ENCODE results near the gene NTRK2.

The NTRK2 gene

GRCh38 chr9:84900421-84900820, 230.9 kb downstream of the NTRK2 start:
- FAIRE-seq, result no peak

DNA sequence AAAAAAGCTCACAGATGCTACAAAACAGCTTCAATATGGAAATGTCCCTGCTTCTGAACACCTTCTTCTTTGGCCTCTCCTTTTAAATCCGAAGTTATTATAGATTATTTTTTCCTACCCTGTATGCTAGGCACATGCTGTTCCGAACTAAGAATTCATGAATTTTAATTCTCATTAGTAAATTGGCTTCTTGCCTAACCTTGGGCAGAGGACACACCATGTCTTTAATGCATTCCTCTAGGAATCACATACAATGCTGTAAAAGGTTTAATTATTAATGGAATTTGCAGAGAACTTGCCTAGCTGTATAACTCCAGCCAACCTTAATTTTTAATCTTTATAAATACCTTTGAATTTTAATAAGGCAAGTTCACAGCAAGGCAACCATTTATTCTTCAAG, 234.4 kb downstream of the NTRK2 start:
- FAIRE-seq, result no peak

DNA sequence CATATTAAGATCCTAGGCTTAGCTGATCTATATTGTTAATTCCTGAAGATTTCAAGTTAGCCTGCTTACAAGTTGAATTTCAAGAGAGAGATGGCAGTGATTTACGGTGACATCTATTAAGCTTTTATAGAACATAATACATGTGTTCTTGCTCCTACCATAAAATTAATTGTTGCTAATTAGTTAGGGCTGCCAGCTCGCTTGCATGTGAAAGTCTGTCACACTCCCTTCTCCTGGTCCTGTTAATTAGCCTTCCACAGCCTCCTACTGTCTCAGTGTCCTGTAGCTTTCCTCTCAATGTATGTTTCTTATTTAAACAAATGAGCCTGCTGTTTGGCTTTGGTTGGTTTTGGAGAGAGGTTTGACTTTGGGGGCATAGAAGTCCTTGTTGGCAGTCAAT, 247.2 kb downstream of the NTRK2 start:
- FAIRE-seq, result no peak

DNA sequence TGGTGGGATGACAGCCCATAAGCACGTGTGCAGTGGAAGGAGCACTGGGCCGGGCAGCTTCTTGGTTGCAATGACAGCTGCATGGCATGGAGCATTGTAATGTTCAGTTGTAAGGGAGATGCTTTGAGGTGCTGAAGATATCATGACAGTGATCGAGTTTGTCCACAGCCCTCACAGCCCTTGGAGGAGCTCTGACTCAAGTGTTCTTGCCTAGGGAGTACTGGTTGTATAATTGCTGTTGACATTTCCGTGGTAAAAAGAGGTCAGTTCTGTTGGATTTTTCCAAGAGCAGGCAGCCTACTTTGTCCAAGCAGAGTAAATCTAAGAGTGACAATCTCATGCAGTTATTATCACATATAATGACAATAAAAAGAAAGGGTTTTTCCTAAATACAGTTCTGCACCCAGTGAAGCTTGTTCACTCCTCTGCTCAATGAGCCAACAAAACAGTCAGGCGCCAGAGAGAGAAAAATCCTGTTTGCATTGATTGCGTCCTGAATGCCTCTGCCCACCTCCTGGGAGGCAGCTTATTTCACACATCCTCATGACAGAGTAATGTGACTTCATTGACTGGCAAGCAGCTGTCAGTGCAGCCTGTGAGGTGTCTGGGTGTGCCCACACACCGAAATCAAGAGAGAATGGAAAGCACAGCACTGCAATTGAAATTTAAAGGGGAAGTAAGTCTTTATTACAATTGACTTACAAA, 248.0 kb downstream of the NTRK2 start:
- FAIRE-seq, result peak; percentile 95

DNA sequence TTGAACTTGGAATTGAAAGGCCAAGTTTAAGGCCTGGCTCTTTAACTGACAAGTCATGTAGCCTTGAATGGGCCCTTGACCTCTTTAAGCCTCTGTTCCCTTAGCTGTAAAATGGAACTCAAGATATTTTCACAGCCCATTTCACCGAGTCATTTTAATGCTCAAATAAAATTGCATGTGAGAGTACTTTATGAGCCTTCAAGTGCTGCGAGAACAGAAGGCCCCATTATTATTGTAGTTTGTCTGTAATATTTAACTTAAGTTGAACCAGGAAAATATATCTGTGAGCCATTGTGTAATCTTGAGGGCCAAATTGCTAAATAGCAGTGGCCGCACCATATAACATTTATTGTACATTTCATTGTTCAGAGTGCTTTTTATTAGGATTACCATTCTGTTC, 249.9 kb downstream of the NTRK2 start:
- FAIRE-seq, result no peak

DNA sequence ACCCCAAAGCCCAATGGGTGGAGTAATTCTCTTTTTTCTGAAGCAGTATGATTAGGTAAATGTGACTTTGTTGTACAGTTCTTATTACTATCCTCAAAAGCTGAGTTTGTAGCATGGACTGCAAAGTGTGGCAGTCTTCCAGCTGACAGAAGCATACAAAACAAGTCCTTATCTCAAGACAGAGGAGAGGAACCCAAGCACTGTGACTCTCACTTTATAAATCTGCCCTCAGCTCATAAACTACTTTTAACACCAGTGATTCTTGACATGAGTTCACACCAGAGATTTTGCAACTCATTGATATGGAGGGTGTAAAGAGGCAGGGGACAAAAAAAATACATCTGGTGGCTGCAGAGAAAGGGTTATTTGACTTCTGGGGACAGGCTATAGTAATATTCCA, 251.6 kb downstream of the NTRK2 start:
- no peak for FAIRE-seq

DNA sequence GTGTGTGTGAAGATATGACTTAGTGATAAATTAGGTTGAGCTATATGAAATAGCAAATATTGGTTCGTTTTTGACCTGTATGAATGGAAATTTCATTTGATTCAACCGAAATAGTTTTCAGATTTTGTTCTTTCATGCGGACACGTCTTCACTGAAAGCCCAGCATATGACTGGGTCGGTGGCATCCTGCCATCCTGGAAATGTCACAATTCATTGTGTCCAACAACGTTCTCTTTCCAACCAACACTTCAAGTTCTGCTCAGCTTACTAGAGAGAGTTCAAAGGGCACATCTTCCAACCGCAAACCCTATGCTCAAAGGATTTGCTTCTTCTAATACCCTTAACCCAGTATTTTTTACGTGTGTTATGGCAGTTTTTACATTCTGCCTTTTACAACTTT, 252.5 kb downstream of the NTRK2 start:
- no peak for FAIRE-seq

DNA sequence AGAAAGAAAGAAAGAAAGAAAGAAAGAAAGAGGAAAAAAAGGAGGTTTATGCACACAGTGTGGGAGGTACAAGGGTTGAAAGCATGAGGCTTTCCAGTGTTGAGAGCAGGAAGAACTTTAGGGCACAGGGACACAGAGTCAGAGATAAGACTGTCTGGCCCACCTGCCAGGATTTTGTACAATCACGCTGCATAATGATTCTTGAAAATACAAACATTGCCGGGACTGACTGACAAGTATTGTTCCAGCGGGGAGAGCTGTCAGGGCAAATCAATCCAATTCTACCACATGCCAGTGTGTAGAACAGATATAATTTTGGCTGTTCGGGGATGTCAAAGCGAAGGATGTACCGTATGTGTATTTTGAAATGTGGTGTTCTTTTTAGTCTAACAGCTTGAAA, 254.7 kb downstream of the NTRK2 start:
- no peak for FAIRE-seq

GRCh38 chr9:84925225-84925872, 255.8 kb downstream of the NTRK2 start:
- FAIRE-seq, result no peak

DNA sequence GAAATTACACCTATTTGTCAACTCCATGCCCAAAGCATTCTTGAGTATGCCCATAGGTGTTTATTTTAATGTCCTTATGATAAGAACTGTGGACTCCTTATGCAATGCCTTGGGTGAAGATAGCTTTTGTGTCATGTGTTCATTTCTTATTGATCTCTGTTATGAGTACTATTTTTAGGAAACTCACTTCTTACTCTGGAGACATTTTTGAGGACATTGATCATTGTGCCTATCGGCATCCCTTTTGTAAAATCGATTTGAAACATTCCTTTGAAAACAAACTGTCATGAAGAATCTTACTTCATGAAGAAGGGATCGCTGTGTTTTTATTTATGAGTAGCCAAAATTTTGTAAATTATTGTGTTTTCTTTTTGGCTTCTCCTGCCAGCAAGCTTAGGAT, 257.3 kb downstream of the NTRK2 start:
- FAIRE-seq, result no peak

- FAIRE-seq, result no peak
Measured at GRCh38 chr9:84928419-84928818, 258.9 kb downstream of the NTRK2 start.

DNA sequence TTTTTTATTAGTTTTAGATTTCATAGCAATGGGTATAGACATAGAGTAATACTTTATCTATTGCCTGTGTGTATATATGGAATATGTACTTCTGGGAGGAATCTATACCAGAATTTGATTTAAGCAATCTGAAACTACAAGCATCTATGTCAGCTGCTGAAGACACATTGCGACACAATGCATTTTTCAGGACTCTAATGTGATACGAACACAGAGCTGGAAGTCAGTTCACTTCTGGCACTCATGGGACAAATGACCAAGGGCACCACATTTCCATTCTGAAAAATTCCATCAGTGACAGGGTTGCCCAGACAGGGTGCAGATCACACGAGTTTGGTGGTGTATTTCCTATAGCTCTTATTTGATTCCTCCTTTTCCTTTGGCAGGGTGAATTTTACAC, 259.5 kb downstream of the NTRK2 start:
- no peak for FAIRE-seq

DNA sequence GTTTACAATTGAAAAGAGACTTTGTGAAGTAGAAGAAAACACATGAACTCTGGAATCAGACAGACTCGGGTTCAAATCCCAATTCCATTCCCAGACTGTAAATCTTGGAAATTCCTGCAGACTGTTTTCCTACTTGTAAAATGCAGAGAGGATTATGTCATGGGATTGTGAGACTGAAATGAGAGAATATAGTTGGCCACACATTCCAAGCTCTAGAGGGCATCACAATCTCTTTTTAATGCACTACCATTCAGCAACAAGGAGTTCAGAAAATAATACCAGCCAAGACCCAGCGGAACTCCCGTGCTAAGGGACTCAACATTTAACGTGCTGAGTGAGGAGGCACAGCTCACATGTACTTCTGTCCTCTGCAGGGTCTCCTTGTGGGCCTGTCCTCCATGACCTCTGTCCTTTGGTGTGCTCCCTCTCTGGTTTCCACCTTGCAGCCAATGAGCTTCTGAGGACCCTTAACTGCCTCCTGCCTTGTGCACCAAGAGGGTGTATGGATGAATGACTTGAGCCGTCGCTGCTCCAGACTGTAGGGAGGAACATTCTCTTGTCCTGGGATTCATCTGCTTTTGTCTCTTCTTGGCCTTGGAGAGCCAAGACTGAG, 263.5 kb downstream of the NTRK2 start:
- no peak for FAIRE-seq

- FAIRE-seq, result no peak
Measured at GRCh38 chr9:84935528-84936117, 266.1 kb downstream of the NTRK2 start.

GRCh38 chr9:84937180-84937579, 267.7 kb downstream of the NTRK2 start:
- no peak for FAIRE-seq

DNA sequence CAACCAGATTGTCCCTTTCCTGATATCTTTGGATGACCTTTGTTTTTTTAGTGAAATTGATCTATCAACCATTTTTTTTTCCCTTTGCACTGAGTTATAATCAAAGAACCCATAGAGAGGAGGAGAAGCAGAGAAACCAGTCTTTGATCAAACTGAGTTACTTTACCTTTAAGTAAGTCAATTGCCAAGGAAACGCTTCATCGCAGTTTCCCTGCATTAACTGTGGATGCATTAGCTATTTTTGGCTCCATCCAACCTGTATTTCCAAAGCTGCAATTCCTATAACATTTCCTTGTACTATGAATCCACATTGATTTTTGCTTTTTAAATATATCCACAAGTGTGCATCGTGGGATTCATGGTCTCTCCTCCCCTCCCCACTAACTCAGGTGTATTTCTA, 268.1 kb downstream of the NTRK2 start:
- FAIRE-seq, result no peak

GRCh38 chr9:84939774-84940173, 270.2 kb downstream of the NTRK2 start:
- no peak for FAIRE-seq

DNA sequence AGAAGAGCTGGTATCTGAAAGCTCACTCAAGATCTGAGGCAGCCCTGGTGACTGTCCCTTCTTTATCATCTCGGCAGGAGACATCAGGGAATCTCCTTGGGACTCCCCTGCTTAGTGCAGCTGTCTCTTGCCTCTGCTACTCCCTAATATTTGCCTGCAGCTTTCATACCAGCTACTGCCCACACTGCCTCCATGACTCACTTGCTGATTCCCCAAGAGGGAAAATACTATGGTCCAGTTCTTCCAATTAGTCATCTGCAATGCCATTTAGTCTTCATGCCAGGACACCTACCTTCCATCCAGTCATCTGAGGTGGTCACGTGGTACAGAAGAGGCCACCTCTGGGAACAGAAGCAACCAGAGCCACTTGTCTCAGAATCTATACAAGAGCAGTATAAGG, 270.8 kb downstream of the NTRK2 start:
- FAIRE-seq, result no peak

GRCh38 chr9:84941792-84942191, 272.3 kb downstream of the NTRK2 start:
- no peak for FAIRE-seq

GRCh38 chr9:84943482-84944050, 274.0 kb downstream of the NTRK2 start:
- FAIRE-seq, result no peak

- FAIRE-seq, result no peak
Measured at GRCh38 chr9:84945878-84946538, 276.5 kb downstream of the NTRK2 start.

DNA sequence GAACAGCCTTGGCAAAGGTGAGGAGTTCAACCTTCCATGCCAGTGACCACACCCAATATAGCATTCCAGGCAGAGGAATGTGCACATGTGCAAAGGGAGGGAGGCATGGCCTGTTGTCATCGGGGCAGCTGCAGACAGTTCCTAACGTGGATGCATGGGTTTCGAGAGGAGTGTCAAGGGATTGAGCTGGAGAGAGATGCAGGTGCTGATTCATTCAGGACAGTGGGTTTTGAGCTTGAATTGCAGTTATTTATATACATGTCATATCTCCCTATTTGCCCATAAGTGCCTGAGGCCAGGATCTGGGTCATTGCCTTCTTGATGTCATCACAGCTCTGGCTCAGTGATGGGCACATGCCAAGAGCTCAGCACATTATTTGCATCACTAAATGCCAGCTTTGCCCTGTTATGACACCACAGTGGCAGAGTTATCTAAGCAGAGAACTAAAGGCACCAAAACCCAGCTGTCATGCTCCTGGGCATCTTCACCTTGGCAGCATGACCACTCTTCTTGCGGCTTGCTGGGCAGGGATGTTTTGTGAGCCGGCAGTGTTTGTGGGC, 278.0 kb downstream of the NTRK2 start:
- no peak for FAIRE-seq

DNA sequence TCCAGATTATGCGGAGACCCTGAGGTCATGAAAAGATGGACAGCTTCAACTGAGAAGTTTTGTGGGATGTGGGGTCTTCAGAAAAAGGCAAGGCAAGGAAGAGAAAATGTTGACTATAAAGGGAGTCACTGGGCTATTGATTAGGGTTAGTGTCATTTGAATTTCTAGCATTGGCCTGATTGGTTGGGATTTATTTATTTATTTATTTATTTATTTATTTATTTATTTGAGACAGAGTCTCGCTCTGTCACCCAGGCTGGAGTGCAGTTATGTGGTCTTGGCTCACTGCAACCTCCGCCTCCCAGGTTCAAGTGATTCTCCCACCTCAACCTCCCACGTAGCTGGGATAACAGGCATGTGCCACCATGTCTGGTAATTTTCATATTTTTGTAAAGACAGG, 279.7 kb downstream of the NTRK2 start:
- no peak for FAIRE-seq
